Right atrium auricular region (tissue), 2 donors: ENCODE measurements around the gene VPS4B. TPM values are rescaled to one million over a fixed set of nuclear protein-coding genes. Genes with fewer than 3 reads are reported as not detected.
"Not testable (repeated sequence)": the region's sequence is repeated elsewhere in the genome, so short reads cannot be mapped to it uniquely, and the experiment has no call there.

Experiments used
- DNase-seq: peaks from one replicate; pipeline ENCODE4 v3.0.0-alpha.2; 2019; ENCODE audit warnings: low spot score
- H3K27ac ChIP-seq, 2 donors: fragments of 200-600 bp; sonication (generic); 1 replicate in 1 of 2; 2 replicates in 1 of 2; pipeline ENCODE4 v1.5.1; 2016 to 2019
- H3K27me3 ChIP-seq, 2 donors: fragments of 200-600 bp; sonication (generic); one replicate each; pipeline versions ENCODE4 v1.5.1 to v1.6.0; 2017 to 2019
- H3K36me3 ChIP-seq: fragments of 200-600 bp; sonication (generic); one replicate; pipeline ENCODE4 v1.5.1; 2016
- H3K4me1 ChIP-seq, 2 donors: fragments of 200-600 bp; sonication (generic); one replicate each; pipeline versions ENCODE4 v1.5.1 to v1.6.0; 2017 to 2019
- H3K4me3 ChIP-seq, 2 donors: fragments of 200-600 bp; sonication (generic); 1 replicate in 1 of 2; 2 replicates in 1 of 2; pipeline ENCODE4 v1.5.1; 2017 to 2019; ENCODE audit warnings: mild to moderate bottlenecking in 1 of 2, moderate library complexity in 1 of 2
- H3K9me3 ChIP-seq, 2 donors: fragments of 200-600 bp; sonication (generic); one replicate each; pipeline ENCODE4 v1.5.1; 2019
- total RNA-seq, 2 donors: library from RNA; depleted of rRNA; stranded (reverse); fragments of >200 nt; gene quantifications; one replicate each; pipeline ENCODE4 v1.1.0, GENCODE V29; 2016
- TF ChIP-seq, protein P1 (sequence below), 2 donors: fragments of 200-600 bp; sonication (generic); IDR thresholded peaks; one replicate each; pipeline ENCODE4 v1.5.1; 2019; ENCODE audit warnings: antibody characterized with exemption in 2 of 2

Gene VPS4B
- total RNA-seq, 2 donors from 2014 or later, result 14.1 to 16.4 TPM

DNA sequence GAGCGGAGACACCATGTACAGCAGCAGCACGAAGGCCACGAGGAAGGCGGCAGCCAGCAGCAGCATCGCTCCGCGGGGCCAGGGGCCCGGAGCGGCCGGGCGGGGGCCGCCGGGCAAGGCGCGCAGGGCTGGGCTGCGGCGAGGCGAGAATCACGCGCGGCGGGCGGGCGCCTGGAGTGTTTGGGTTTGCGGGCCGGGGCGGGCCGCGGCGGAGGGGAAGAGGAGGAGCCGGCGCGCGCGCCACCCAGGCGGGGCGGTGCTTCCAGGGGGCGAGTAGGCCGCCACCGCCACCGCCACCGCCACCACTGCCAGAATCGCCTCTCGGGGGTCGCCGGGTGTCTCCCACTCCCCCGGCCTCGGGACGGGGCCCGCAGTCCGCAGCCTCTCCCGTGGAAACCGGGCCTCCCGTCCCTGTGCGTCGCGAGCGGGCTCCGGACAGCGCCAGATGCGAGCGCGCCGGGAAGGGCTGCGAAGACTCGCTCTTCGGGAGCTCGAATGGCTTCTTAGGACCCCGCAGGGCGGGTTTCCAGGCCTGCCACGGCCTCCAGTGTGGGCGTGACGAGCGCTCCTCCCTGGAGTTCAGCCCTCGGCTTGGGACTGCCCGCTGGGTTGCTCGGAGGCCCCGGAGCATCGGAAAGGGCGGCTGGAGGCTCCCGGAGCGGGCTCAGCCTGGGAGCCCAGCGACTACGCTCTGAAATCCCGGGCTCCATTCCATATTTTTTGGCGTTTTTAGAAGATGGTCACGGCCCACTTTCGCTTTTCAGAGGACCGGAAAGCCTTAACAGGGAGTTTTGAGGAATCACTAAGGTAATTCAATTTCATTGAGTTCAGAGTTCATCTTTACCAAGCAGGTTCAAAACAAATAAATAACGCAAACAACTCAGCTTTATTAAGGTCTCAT is 55.0 kb downstream of the VPS4B start, which contains the start of gene KDSR:
Gene KDSR (minus strand): TSS at position 154 of the 901 bp plus-strand sequence. CDS start 88 bp downstream, at position 66.
- peak within 1 kb of the TSS; percentile 97 to 100 for H3K27ac ChIP-seq
- H3K4me3 ChIP-seq, result peak within 1 kb of the TSS; percentile 93 to 94
- peak; percentile 92 for DNase-seq
- peaks cover 0 to 24% of the 10 kb centered on the region in 2 donors for H3K4me1 ChIP-seq
- H3K9me3 ChIP-seq, result no peaks in the 10 kb centered on the region
- H3K27me3 ChIP-seq, result no peaks in the 10 kb centered on the region
- H3K36me3 ChIP-seq, result peaks cover 4% of the 10 kb centered on the region
- TF ChIP-seq, protein P1, sequence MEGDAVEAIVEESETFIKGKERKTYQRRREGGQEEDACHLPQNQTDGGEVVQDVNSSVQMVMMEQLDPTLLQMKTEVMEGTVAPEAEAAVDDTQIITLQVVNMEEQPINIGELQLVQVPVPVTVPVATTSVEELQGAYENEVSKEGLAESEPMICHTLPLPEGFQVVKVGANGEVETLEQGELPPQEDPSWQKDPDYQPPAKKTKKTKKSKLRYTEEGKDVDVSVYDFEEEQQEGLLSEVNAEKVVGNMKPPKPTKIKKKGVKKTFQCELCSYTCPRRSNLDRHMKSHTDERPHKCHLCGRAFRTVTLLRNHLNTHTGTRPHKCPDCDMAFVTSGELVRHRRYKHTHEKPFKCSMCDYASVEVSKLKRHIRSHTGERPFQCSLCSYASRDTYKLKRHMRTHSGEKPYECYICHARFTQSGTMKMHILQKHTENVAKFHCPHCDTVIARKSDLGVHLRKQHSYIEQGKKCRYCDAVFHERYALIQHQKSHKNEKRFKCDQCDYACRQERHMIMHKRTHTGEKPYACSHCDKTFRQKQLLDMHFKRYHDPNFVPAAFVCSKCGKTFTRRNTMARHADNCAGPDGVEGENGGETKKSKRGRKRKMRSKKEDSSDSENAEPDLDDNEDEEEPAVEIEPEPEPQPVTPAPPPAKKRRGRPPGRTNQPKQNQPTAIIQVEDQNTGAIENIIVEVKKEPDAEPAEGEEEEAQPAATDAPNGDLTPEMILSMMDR (IDR thresholded peaks at IDR 0.05), result no peak

DNA sequence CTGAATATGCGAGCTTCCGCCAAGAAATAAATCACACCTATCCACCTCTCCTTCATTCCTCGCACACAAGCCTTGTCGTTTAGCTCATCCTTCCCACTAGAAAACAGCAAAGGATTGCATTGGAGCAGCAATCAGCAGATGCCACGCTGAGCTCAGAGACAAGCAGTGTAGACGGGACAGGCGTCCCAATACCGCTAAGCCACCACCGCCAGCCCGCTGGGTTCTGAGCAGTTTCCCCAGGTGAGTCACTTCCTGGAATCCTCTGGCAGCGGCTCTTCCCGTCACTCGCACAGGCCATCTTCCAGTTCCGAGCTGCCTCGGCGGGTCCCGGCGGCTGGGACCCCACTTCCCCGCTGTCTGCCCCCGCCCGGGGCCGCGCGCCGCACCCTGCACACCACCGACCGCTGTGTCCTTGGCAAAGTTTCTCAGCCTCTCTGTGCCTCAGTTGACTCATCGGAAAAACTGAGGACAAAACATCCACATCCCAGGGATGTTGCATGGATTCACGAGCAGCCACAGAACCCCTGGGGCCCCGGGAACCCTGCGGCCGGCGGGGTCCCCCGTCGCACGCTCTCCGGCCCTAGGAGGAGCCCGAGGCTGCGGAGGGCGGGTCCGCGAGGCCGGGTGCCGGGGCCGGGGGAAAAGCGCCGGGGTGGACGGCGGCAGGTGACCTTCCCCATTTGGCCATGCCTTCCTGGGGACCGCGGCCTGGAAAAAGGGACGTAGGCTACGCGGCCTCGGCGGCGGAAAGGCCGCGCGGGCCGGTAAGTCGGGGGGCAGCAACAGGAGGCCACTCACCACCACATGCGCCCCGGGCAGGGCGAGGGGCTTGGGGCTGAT is 55.8 kb downstream of the VPS4B start:
- H3K4me3 ChIP-seq, result peak overlapping the region; percentile 93 to 94
- H3K4me1 ChIP-seq, result peaks cover 0 to 24% of the 10 kb centered on the region in 2 donors
- H3K27me3 ChIP-seq, result no peaks in the 10 kb centered on the region
- H3K9me3 ChIP-seq, result no peaks in the 10 kb centered on the region
- H3K27ac ChIP-seq, result peak overlapping the region; percentile 97 to 100
- TF ChIP-seq, protein P1 (IDR thresholded peaks at IDR 0.05), result no peak
- peak; percentile 70 for DNase-seq
- peaks cover 12% of the 10 kb centered on the region for H3K36me3 ChIP-seq

DNA sequence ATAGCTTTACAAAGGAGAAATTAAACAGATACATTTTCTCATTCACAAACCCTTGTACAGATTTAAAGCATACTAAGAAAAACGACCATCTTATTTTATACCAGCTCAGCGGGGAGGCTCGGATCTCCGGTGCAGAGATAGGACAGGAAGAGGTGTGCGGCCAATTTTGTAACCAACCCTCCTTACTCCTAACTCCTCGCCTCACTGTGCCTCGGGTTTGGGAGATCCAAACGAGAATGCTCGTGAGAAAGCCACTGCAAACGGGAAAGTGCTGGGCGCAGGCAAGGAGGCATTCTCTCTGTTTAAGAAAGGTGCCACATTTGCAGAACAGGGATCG is 56.4 kb downstream of the VPS4B start:
- peaks cover 0 to 24% of the 10 kb centered on the region in 2 donors for H3K4me1 ChIP-seq
- peak overlapping the region; percentile 93 to 94 for H3K4me3 ChIP-seq

DNA sequence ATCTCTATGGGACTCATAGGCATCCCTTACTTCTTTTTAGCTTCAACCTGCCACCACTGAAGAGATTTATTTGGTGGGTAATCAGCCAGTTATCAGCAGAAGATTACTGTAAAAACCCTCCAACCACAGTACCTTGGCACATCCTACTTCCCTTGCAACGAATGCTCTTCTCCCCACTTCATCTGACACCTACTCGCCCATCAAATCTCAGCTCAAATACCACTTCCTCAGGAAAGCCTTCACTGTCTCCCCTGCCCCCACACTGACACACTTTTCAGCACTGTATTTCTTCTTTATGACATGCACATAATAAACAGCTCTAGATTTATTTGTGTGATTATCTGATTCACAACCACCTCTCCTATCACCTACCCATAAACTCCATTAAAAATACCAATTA is 58.3 kb downstream of the VPS4B start:
- Histone ChIP-seq H3K36me3 (peaks cover 35% of the 10 kb centered on the region), H3K27me3 (no peaks in the 10 kb centered on the region), H3K4me1 (peaks cover 0 to 24% of the 10 kb centered on the region in 2 donors), H3K27ac (no peak overlapping the region), H3K9me3 (no peaks in the 10 kb centered on the region), H3K4me3 (no peak overlapping the region)
- TF ChIP-seq, protein P1 (IDR thresholded peaks at IDR 0.05), result no peak
- no peak for DNase-seq

More for the DNA sequence above, 56.4 kb downstream of the VPS4B start:
- Histone ChIP-seq H3K9me3 (no peaks in the 10 kb centered on the region), H3K36me3 (peaks cover 17% of the 10 kb centered on the region), H3K27me3 (no peaks in the 10 kb centered on the region), H3K27ac (peak overlapping the region; percentile 97 to 100)
- TF ChIP-seq, protein P1 (IDR thresholded peaks at IDR 0.05), result no peak
- DNase-seq, result no peak

DNA sequence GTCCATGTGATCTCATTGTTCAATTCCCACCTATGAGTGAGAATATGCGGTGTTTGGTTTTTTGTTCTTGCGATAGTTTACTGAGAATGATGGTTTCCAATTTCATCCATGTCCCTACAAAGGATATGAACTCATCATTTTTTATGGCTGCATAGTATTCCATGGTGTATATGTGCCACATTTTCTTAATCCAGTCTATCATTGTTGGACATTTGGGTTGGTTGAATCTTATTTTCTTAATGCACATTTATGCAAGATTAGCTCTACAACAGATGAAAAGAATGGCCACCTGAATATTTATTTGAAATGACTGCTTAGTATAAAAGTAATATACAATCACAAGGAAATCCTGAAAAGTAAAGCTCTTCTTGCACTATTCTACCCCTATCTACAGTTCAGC is 58.9 kb downstream of the VPS4B start:
- H3K27ac ChIP-seq, result not testable (repeated sequence)

More for the DNA sequence above, 58.9 kb downstream of the VPS4B start:
- peaks cover 0 to 24% of the 10 kb centered on the region in 2 donors for H3K4me1 ChIP-seq
- not testable (repeated sequence) for DNase-seq, H3K9me3 ChIP-seq, H3K27me3 ChIP-seq, H3K4me3 ChIP-seq
- peaks cover 39% of the 10 kb centered on the region for H3K36me3 ChIP-seq
